ENCODE results near the gene KIAA0319L.

The KIAA0319L gene

GRCh38 chr1:35535243-35535642 lies 22.0 kb downstream of the KIAA0319L start:
- DNase-seq = no peak

DNA sequence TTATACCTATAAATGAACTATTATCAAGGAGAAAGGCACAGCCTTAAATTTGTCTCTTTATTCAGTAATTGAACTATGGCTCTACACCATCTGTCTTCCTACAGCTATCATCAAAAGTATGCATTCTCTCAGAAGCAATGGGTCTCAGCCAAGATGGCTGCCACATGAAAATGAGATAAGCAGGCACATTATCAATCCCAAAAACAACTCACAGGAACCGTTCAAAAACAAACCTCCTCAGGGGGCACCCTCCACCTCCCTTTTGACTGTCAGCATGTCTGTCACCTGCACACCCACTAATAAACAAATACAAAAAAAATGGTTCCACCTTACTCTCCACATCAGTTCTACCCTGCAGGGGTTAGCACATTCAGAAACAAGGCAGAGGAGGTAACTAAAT lies 23.6 kb downstream of the KIAA0319L start:
- DNase-seq = no peak

GRCh38 chr1:35532497-35533223 lies 24.5 kb downstream of the KIAA0319L start:
- no peak for DNase-seq

DNA sequence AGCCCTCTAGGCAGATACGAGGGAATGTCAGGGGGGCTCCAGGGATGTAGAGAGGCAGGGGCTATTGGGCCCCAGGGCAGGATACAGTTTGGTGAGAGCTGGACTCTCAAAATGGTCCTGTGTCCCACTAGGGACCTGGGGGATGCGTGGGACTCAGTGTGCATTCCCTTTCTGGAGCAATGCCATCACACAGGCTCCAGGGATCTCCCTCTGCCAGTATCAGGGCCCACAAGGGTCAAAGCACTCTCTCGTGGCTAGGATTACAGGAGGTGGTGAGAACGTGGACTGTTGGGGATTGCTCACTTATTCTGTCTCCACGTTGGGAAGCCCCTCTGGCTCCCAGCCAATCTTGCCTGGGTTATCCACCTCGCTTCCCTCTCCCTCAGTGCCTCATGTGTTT lies 25.8 kb downstream of the KIAA0319L start:
- no peak for DNase-seq

DNA sequence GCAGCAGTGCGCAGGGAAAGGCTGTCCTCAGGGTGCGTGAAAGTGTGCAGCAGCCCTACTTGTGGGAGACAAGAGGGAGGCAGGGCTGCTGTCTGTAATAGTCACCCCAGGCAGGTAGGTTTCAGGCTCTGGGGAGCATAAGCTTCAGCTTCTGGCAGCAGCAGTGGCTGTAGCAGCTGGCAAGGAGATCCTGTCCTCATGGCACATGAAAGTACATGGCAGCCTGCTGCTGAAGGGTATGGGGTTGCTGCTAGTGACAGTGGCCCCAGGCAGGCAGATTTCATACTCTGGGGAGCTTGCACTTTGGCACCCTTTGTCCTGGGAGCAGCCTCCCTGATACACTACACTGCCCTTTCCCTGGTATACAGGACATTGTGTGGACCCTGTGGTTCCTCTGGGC lies 26.3 kb downstream of the KIAA0319L start:
- DNase-seq = no peak

GRCh38 chr1:35530168-35530567 lies 27.0 kb downstream of the KIAA0319L start:
- DNase-seq = no peak

DNA sequence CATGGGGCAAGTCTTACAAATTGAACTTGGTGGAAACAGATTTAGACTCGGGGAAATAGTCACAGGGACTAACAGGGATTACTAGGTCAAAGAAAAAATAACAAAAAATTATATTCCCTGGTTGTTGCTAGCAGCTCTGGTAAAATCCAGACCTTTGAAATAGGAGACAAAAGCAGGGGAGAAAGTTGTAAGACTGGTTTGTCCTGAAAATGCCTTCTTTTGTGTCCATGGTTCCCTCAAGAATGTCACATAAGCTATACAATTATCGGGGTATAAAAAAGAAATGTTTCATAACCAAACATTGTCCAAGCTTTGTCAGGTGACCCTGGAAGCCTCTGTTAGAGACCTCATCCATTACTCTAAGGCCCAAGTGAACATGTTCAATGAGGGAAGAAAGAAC lies 33.1 kb downstream of the KIAA0319L start:
- DNase-seq = no peak

DNA sequence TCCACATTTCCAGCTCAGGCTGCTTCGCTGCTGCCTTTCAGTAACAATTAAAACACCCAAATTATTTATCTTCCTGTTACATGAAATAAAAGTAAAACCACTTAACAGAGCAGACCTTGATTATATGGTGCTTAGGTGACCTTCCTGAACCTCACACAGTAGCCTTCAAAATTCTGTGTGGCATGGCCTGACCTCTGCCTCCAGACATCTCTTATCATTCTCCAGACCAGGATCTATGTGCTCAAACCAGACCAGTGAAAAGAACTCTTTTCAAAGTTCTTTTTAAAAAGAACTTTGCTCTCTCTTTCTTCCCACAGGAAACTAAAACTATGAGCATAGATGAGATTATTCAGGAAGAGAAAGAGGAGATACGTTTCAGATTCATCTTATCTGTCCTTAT lies 37.8 kb downstream of the KIAA0319L start:
- DNase-seq = no peak

DNA sequence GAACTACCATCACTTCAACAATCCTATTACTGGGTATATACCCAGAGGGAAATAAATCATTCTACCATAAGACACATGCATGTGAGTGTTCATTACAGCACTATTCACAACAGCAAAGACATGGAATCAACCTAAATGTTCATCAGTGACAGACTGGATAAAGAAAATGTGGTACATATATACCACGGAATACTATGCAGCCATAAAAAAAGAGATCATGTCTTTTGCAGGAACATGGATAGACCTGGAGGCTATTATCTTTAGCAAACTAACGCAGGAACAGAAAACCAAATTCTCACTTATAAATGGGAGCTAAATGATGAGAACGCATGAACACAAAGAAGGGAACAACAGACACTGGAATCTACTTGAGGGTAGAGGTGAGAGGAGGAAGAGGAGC lies 39.0 kb downstream of the KIAA0319L start:
- DNase-seq = no peak

GRCh38 chr1:35511305-35511704 lies 45.9 kb downstream of the KIAA0319L start:
- no peak for DNase-seq

GRCh38 chr1:35509558-35509957 lies 47.6 kb downstream of the KIAA0319L start:
- no peak for DNase-seq

- no peak for DNase-seq
These were observed 49.3 kb downstream of the KIAA0319L start for GRCh38 chr1:35507947-35508346.

DNA sequence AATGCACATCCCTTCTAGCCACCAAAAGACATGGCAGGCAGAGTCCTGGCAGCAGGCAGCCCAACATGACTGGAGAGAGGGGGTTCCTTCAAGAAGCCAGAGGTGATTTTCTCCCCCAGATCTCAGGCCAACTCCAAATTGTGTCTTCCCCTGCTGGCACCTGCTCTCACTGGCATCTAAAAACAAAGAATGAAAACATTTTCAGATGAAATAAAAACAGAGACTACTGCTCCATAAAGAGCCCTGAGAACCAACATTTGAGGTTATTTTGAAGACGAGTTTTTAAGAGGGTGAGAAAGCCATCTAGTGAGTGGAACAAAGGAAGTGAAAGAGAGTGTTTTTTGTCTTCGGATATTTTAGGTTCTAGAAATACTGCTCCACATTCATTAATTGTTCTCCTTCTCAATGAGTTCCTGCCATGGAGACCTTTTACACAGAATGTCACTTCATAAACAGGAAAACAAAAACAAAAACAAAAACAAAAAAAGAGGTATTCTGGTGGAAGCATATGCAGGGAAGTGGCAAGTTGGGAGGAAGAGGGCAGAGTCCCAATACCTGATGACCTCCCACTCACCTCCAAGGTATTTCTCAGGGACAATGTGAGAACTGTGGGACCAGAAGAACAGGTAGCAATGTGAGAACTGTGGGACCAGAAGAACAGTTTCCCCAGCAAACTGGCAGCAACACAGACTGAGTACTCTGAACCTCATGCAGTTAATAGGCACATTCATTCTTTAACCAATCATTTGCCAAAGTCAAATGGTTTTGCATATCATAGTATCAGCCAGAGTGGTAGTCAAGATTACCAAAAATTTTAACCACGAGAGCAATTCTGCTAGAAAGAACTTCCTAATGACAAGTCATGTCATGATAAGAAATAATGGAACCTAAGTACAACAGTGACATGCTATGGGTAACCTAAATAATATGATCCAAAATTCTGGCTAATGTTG lies 50.0 kb downstream of the KIAA0319L start:
- DNase-seq = peak in 1 of 2 donors; percentile 23

GRCh38 chr1:35505911-35506798 lies 51.0 kb downstream of the KIAA0319L start:
- peak; percentile 16 to 76 for DNase-seq

DNA sequence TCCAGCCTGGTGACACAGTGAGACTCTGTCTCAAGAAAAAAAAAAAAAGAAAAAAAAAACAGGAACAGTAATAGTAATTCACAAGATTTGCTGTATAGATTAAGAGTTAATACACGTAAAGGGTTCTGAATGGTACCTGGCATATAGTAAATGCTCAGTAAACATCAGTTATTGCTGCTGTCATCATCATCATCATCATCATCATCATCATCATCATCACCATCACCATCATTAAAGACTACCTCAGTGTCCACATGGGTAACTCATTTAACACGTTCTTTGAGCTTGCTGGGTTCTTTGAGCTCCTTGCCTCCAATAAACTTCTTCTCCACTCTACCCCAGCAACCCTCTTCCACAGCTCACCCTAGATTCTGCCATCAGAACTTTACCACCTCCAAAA lies 55.0 kb downstream of the KIAA0319L start:
- DNase-seq = no peak

DNA sequence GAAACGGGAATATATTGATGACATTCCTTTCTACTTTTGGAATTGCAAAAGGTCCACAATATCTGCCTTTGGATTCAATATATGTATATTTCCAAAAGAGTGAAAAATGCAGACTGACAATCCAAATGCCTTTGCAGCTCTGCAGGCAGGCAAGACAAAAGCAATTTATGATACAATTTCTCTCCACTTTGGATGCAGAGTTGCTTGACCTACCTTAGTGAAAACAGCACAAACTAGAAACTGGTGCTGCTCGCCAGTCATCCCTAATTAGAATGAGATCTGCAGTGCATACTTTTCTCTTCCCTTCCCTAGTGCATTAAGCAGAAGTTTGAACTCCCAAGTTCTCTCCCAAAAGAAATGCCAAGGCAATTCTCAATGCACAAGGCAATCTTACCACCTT lies 56.8 kb downstream of the KIAA0319L start:
- no peak for DNase-seq

DNA sequence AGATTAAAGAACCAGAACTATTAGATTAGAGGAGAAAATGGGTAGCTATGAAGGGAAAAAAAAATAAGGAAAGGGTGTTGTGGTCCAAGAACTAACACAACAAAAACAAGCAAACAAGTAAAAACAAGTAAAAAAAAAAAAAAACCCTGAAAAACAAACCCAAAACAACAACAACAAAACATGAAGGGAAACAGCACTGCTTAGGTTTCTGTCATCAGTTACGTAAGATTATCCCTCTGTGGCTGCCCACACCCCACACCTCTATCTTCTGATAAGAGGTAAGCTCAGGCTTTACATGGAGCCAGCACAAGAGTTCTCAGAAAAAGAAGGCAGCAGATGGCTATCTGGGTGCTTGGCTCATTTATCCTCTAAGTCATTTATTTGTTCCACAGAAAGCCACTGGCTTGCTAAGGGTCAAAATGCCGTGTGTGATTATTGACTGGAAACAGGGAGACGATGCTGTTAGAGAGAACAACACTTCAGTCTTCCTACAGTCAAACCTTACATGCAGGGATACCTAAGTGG lies 57.5 kb downstream of the KIAA0319L start:
- DNase-seq = peak; percentile 29 to 68

GRCh38 chr1:35499231-35499630 lies 58.0 kb downstream of the KIAA0319L start:
- peak in 1 of 2 donors; percentile 17 for DNase-seq

- DNase-seq = no peak
These were observed 59.6 kb downstream of the KIAA0319L start for GRCh38 chr1:35497571-35497970.

GRCh38 chr1:35490250-35490649 lies 67.0 kb downstream of the KIAA0319L start:
- DNase-seq = no peak

DNA sequence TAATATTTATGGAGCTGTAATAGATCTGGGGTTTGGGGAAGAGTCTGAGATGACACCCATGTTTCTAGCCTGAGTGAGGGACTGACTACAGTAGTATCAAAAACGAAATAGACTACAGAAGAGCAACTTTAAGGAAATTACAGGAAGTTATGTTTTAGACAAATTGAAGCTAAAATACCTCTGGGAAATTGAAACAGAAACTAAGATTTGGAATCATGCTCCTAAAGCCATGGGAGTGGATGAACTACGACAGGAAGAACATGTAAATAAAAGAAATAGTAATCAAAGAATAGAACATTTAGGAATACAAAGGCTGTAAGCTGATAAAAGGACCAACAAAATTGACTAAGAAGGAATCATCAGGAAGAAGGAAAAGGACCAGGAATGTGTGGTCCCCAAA lies 68.9 kb downstream of the KIAA0319L start:
- DNase-seq = peak in 1 of 2 donors; percentile 6

DNA sequence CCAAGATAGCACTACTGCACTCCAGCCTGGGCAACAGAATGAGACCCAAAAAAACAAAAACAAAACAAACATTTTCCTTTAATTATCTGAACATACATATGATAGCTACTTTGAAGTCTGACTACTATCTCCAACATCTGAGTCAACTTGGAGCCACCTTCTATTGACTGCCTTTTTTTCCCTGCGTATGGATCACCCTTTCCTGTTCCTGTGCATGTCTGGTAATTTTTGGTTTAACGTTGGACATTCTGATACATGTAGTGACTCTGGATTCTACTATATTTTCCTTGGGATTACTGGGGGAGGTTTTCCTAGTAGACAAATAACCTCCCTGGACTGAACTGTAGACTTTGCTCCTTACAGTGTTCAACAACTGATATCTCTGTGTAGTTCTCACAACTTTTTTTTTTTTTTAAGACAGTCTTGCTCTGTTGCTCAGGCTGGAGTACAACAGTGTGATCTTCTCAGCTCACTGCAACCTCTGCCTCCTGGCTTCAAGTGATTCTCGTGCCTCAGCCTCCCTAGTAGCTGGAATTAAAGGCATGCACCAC lies 70.3 kb downstream of the KIAA0319L start:
- no peak for DNase-seq
